ENCODE data around the gene PTF1A.

PTF1A gene

GRCh38 chr10:23156447-23157150 lies 35.5 kb upstream of the PTF1A start:
- Histone ChIP-seq H3K18ac (ENCODE audit: low read length) (no peak overlapping the region), H3K9me3 (replicated peaks in 1 of 2; ENCODE audit: control insufficient read depth in 2 of 2, insufficient read depth in 1 of 2, low read depth in 1 of 2, low read length in 2 of 2) (no peaks in the 10 kb centered on the region), H2AK5ac (ENCODE audit: low read depth, low read length) (no peak overlapping the region), H3K79me1 (ENCODE audit: low read depth, low read length) (no peaks in the 10 kb centered on the region), H2BK120ac (ENCODE audit: low read depth, low read length) (no peak overlapping the region), H3K14ac (ENCODE audit: low read length) (no peak overlapping the region), H3K4me1 (ENCODE audit: control insufficient read depth in 2 of 2, insufficient read depth in 1 of 2, low read depth in 1 of 2, low read length in 2 of 2) (no peaks in the 10 kb centered on the region), H3K36me3 (replicated peaks in 1 of 2; ENCODE audit: control insufficient read depth in 2 of 2, insufficient read depth in 2 of 2, low read length in 2 of 2) (no peaks in the 10 kb centered on the region), H3K23ac (ENCODE audit: low read depth, low read length, poor library complexity) (no peak overlapping the region), H4K91ac (ENCODE audit: low read depth, low read length, poor library complexity) (no peak overlapping the region), H3K9ac (ENCODE audit: low read depth, low read length, poor library complexity) (no peak overlapping the region), H3K27ac (replicated peaks; ENCODE audit: low read length) (no peak overlapping the region), H2BK12ac (ENCODE audit: low read length) (no peak overlapping the region), H3K4me3 (ENCODE audit: low read length in 2 of 2) (no peak overlapping the region), H3K4ac (ENCODE audit: low read length) (no peak overlapping the region), H3K4me2 (ENCODE audit: insufficient read depth, low read length, poor library complexity, severe bottlenecking) (no peak overlapping the region), H4K8ac (ENCODE audit: low read depth, low read length) (no peak overlapping the region), H3K27me3 (ENCODE audit: control insufficient read depth in 3 of 3, insufficient read depth in 3 of 3, low read depth in 1 of 3, low read length in 3 of 3) (peaks cover 0 to 9% (median 6%) of the 10 kb centered on the region in 3 experiments), H2BK15ac (ENCODE audit: low read length) (no peak overlapping the region), H2BK5ac (ENCODE audit: low read length) (no peak overlapping the region), H2AFZ (ENCODE audit: low read length) (no peak overlapping the region)
- no peak for DNase-seq (ENCODE audit: low spot score)
- WGBS, 2 donors (ENCODE audit: extremely low coverage in 2 of 2, insufficient read length in 2 of 2, insufficient replicate concordance in 1 of 2) = no CpG with 5 or more reads among the region's 10 CpGs

DNA sequence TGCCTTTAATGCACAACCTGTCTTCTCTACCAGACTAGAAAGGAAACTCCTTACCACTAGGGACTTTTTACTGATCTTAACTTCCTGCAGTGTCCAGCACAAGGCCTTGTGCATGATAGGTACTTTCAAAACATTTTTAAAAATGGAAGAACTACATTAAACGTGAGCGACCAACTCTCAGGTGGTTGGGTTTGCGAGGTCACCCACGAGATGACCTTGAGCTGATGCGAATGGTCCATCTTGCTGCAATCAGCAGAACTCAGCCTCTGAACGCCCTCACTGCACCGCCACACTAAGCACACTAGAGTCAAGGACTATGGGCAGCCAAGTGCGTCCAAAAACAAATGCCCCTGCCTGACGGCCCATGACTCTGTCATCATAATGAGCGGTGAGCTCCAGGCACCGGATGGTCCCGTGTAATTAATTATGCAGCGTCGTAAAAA lies 34.9 kb upstream of the PTF1A start:
- Histone ChIP-seq H3K79me1 (ENCODE audit: low read depth, low read length) (no peaks in the 10 kb centered on the region), H3K4ac (ENCODE audit: low read length) (no peak overlapping the region), H2BK15ac (ENCODE audit: low read length) (no peak overlapping the region), H3K4me3 (ENCODE audit: low read length in 2 of 2) (no peak overlapping the region), H2BK120ac (ENCODE audit: low read depth, low read length) (no peak overlapping the region), H3K9ac (ENCODE audit: low read depth, low read length, poor library complexity) (no peak overlapping the region), H2AFZ (ENCODE audit: low read length) (no peak overlapping the region), H2BK12ac (ENCODE audit: low read length) (no peak overlapping the region), H3K9me3 (replicated peaks in 1 of 2; ENCODE audit: control insufficient read depth in 2 of 2, insufficient read depth in 1 of 2, low read depth in 1 of 2, low read length in 2 of 2) (no peaks in the 10 kb centered on the region), H3K23ac (ENCODE audit: low read depth, low read length, poor library complexity) (no peak overlapping the region), H4K8ac (ENCODE audit: low read depth, low read length) (no peak overlapping the region), H4K91ac (ENCODE audit: low read depth, low read length, poor library complexity) (peak overlapping the region; percentile 92), H3K18ac (ENCODE audit: low read length) (no peak overlapping the region), H3K4me2 (ENCODE audit: insufficient read depth, low read length, poor library complexity, severe bottlenecking) (no peak overlapping the region), H3K14ac (ENCODE audit: low read length) (no peak overlapping the region), H3K27me3 (ENCODE audit: control insufficient read depth in 3 of 3, insufficient read depth in 3 of 3, low read depth in 1 of 3, low read length in 3 of 3) (peaks cover 0 to 13% (median 6%) of the 10 kb centered on the region in 3 experiments), H3K36me3 (replicated peaks in 1 of 2; ENCODE audit: control insufficient read depth in 2 of 2, insufficient read depth in 2 of 2, low read length in 2 of 2) (no peaks in the 10 kb centered on the region), H2BK5ac (ENCODE audit: low read length) (no peak overlapping the region), H3K27ac (replicated peaks; ENCODE audit: low read length) (no peak overlapping the region), H2AK5ac (ENCODE audit: low read depth, low read length) (no peak overlapping the region), H3K4me1 (ENCODE audit: control insufficient read depth in 2 of 2, insufficient read depth in 1 of 2, low read depth in 1 of 2, low read length in 2 of 2) (no peaks in the 10 kb centered on the region)
- no CpG with 5 or more reads among the region's 14 CpGs for WGBS, 2 donors (ENCODE audit: extremely low coverage in 2 of 2, insufficient read length in 2 of 2, insufficient replicate concordance in 1 of 2)
- DNase-seq (ENCODE audit: low spot score) = no peak

DNA sequence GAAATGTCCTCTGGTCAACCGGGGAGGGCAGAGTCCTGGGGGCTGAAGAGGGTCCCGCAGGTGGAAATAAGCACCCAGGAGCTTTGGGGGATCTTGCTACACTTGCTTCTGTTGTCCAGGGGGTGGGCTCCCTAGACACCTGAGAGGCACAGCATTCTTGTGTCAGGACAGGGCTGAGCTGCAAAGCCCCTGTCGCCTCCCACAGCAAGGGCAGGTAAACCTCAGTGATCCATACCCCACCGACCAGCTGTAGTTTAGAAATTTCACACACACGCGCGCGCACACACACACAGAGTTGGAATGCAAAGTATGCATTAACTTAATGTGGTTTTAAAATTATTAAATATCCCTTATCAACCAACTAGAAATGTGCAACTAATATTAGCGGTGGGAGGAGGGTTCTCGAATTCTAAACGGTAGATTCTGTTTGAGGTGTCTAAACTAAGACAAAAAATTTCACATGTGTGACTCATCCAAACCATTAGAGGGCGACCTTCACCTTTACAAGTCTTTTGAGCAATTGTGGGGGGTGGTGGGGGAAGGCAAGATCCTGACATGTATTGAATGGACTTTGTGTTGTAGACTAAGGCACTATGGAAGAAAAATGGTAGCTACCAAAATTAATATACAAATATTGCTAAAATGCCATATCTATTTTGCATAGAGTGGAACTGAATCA lies 34.3 kb upstream of the PTF1A start:
- Histone ChIP-seq H2BK120ac (ENCODE audit: low read depth, low read length) (no peak overlapping the region), H4K8ac (ENCODE audit: low read depth, low read length) (no peak overlapping the region), H3K4ac (ENCODE audit: low read length) (no peak overlapping the region), H3K4me3 (ENCODE audit: low read length in 2 of 2) (no peak overlapping the region), H3K18ac (ENCODE audit: low read length) (peak overlapping the region; percentile 46), H3K4me2 (ENCODE audit: insufficient read depth, low read length, poor library complexity, severe bottlenecking) (no peak overlapping the region), H3K4me1 (ENCODE audit: control insufficient read depth in 2 of 2, insufficient read depth in 1 of 2, low read depth in 1 of 2, low read length in 2 of 2) (no peaks in the 10 kb centered on the region), H3K9me3 (replicated peaks in 1 of 2; ENCODE audit: control insufficient read depth in 2 of 2, insufficient read depth in 1 of 2, low read depth in 1 of 2, low read length in 2 of 2) (no peaks in the 10 kb centered on the region), H2BK12ac (ENCODE audit: low read length) (no peak overlapping the region), H3K36me3 (replicated peaks in 1 of 2; ENCODE audit: control insufficient read depth in 2 of 2, insufficient read depth in 2 of 2, low read length in 2 of 2) (no peaks in the 10 kb centered on the region), H3K9ac (ENCODE audit: low read depth, low read length, poor library complexity) (peak overlapping the region; percentile 24), H4K91ac (ENCODE audit: low read depth, low read length, poor library complexity) (no peak overlapping the region), H3K79me1 (ENCODE audit: low read depth, low read length) (no peaks in the 10 kb centered on the region), H3K14ac (ENCODE audit: low read length) (no peak overlapping the region), H3K27me3 (ENCODE audit: control insufficient read depth in 3 of 3, insufficient read depth in 3 of 3, low read depth in 1 of 3, low read length in 3 of 3) (peaks cover 0 to 15% (median 6%) of the 10 kb centered on the region in 3 experiments), H3K27ac (replicated peaks; ENCODE audit: low read length) (no peak overlapping the region), H3K23ac (ENCODE audit: low read depth, low read length, poor library complexity) (no peak overlapping the region), H2AFZ (ENCODE audit: low read length) (peak overlapping the region; percentile 20), H2BK5ac (ENCODE audit: low read length) (no peak overlapping the region), H2BK15ac (ENCODE audit: low read length) (no peak overlapping the region), H2AK5ac (ENCODE audit: low read depth, low read length) (no peak overlapping the region)
- DNase-seq (ENCODE audit: low spot score) = no peak
- WGBS, 2 donors (ENCODE audit: extremely low coverage in 2 of 2, insufficient read length in 2 of 2, insufficient replicate concordance in 1 of 2) = no CpG with 5 or more reads among the region's 12 CpGs

- Histone ChIP-seq H3K18ac (ENCODE audit: low read length) (no peak overlapping the region), H2BK12ac (ENCODE audit: low read length) (no peak overlapping the region), H3K23ac (ENCODE audit: low read depth, low read length, poor library complexity) (no peak overlapping the region), H3K27ac (replicated peaks; ENCODE audit: low read length) (no peak overlapping the region), H2BK5ac (ENCODE audit: low read length) (no peak overlapping the region), H3K14ac (ENCODE audit: low read length) (no peak overlapping the region), H3K9ac (ENCODE audit: low read depth, low read length, poor library complexity) (no peak overlapping the region), H3K4me2 (ENCODE audit: insufficient read depth, low read length, poor library complexity, severe bottlenecking) (no peak overlapping the region), H3K36me3 (replicated peaks in 1 of 2; ENCODE audit: control insufficient read depth in 2 of 2, insufficient read depth in 2 of 2, low read length in 2 of 2) (no peaks in the 10 kb centered on the region), H2BK120ac (ENCODE audit: low read depth, low read length) (no peak overlapping the region), H3K4ac (ENCODE audit: low read length) (no peak overlapping the region), H4K91ac (ENCODE audit: low read depth, low read length, poor library complexity) (no peak overlapping the region), H2AK5ac (ENCODE audit: low read depth, low read length) (no peak overlapping the region), H4K8ac (ENCODE audit: low read depth, low read length) (no peak overlapping the region), H3K9me3 (replicated peaks in 1 of 2; ENCODE audit: control insufficient read depth in 2 of 2, insufficient read depth in 1 of 2, low read depth in 1 of 2, low read length in 2 of 2) (no peaks in the 10 kb centered on the region), H3K4me3 (ENCODE audit: low read length in 2 of 2) (no peak overlapping the region), H3K4me1 (ENCODE audit: control insufficient read depth in 2 of 2, insufficient read depth in 1 of 2, low read depth in 1 of 2, low read length in 2 of 2) (no peaks in the 10 kb centered on the region), H2BK15ac (ENCODE audit: low read length) (no peak overlapping the region), H3K27me3 (ENCODE audit: control insufficient read depth in 3 of 3, insufficient read depth in 3 of 3, low read depth in 1 of 3, low read length in 3 of 3) (peaks cover 0 to 15% (median 6%) of the 10 kb centered on the region in 3 experiments), H2AFZ (ENCODE audit: low read length) (peak overlapping the region; percentile 20), H3K79me1 (ENCODE audit: low read depth, low read length) (peaks cover under 1% of the 10 kb centered on the region)
- DNase-seq (ENCODE audit: low spot score) = peak; percentile 72
- WGBS, 2 donors (ENCODE audit: extremely low coverage in 2 of 2, insufficient read length in 2 of 2, insufficient replicate concordance in 1 of 2) = no CpG with 5 or more reads among the region's 5 CpGs
These were observed 33.7 kb upstream of the PTF1A start for GRCh38 chr10:23158370-23158769.

Measured in neuronal stem cell (in vitro differentiated cells).